ENCODE data around the gene GOLGB1. TPM values are rescaled to one million over a fixed set of nuclear protein-coding genes. Genes with fewer than 3 reads are reported as not detected.
"Not testable (repeated sequence)": the region's sequence is repeated elsewhere in the genome, so short reads cannot be mapped to it uniquely, and the experiment has no call there.

Gene GOLGB1
- total and polyA plus RNA-seq, 2 donors (not counting 1 experiment from before 2014, with no cell fraction given) = 24.7 to 68.7 TPM

GRCh38 chr3:121696186-121696585, 53.4 kb downstream of the GOLGB1 start:
- Histone ChIP-seq H3K27ac (ENCODE audit: insufficient read depth, low read length) (no peak overlapping the region), H3K4me2 (ENCODE audit: extremely low read depth, insufficient read depth, low read length) (no peak overlapping the region), H3K27me3 (ENCODE audit: control insufficient read depth, insufficient read depth, low read length) (no peaks in the 10 kb centered on the region), H3K9me3 (ENCODE audit: control insufficient read depth, insufficient read depth, low read depth, low read length) (no peaks in the 10 kb centered on the region), H3K4me1 (ENCODE audit: control insufficient read depth, extremely low read depth, insufficient read depth, low read length) (no peaks in the 10 kb centered on the region), H3K79me2 (ENCODE audit: control insufficient read depth, insufficient read depth, low read length) (no peaks in the 10 kb centered on the region), H3K4me3 (replicated peaks in 1 of 4; ENCODE audit: control extremely low read depth in 1 of 4, insufficient read depth in 1 of 4, low read depth in 3 of 4, low read length in 4 of 4) (no peak overlapping the region), H4K20me1 (ENCODE audit: control insufficient read depth, extremely low read depth, insufficient read depth, low read length) (no peaks in the 10 kb centered on the region), H3K9ac (ENCODE audit: insufficient read depth, low read length) (no peak overlapping the region), H3K36me3 (ENCODE audit: control insufficient read depth, insufficient read depth, low read length) (peaks cover 1% of the 10 kb centered on the region), H2AFZ (ENCODE audit: low read length) (no peak overlapping the region)
- TF ChIP-seq, protein P1, sequence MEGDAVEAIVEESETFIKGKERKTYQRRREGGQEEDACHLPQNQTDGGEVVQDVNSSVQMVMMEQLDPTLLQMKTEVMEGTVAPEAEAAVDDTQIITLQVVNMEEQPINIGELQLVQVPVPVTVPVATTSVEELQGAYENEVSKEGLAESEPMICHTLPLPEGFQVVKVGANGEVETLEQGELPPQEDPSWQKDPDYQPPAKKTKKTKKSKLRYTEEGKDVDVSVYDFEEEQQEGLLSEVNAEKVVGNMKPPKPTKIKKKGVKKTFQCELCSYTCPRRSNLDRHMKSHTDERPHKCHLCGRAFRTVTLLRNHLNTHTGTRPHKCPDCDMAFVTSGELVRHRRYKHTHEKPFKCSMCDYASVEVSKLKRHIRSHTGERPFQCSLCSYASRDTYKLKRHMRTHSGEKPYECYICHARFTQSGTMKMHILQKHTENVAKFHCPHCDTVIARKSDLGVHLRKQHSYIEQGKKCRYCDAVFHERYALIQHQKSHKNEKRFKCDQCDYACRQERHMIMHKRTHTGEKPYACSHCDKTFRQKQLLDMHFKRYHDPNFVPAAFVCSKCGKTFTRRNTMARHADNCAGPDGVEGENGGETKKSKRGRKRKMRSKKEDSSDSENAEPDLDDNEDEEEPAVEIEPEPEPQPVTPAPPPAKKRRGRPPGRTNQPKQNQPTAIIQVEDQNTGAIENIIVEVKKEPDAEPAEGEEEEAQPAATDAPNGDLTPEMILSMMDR (conservative IDR thresholded peaks at IDR 0.05 in 1 of 2, IDR thresholded peaks at IDR 0.05 in 1 of 2; ENCODE audit: low read depth in 1 of 2, low read length in 2 of 2) = no peak
- no peak for TF ChIP-seq EZH2 (IDR thresholded peaks at IDR 0.05; ENCODE audit: low read length, missing control alignments)
- DNase-seq (ENCODE audit: low read depth in 2 of 2) = no peak

DNA sequence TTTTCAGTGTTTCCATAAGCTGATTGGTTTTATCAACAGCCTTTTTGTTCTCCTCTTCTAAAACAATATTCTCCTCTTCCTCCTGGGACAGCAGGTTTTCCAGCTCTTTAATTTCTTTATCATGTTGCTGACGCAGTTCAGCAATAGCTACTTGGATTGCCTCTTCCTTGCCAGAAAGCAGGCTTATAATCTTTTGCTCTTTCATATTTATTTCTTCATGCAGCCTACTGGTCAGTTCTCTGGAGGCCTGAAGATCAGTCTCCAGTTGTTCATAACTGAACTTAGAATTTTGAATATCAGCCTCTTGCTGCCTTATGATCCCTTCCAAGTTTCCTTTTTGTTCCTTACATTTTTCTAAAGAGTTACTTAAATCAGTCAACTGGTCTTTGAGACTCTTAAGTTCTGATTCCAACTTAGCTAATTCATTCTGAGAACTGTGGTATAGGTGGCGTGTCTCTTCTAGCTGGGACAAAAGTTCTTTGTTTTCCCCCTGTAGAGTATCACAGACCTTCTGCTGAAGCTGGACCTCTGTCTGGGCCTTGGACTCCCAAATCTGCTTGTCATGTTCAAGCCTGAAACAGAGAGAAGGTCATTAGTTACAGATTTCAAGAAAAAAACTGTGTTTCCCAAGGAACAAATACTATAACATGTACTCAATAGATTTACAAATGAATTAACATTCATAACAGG, 57.4 kb downstream of the GOLGB1 start:
- Histone ChIP-seq H4K20me1 (ENCODE audit: control insufficient read depth, extremely low read depth, insufficient read depth, low read length) (no peaks in the 10 kb centered on the region), H3K36me3 (ENCODE audit: control insufficient read depth, insufficient read depth, low read length) (no peaks in the 10 kb centered on the region), H3K27me3 (ENCODE audit: control insufficient read depth, insufficient read depth, low read length) (no peaks in the 10 kb centered on the region), H3K4me1 (ENCODE audit: control insufficient read depth, extremely low read depth, insufficient read depth, low read length) (no peaks in the 10 kb centered on the region), H3K4me3 (replicated peaks in 1 of 4; ENCODE audit: control extremely low read depth in 1 of 4, insufficient read depth in 1 of 4, low read depth in 3 of 4, low read length in 4 of 4) (no peak overlapping the region), H3K27ac (ENCODE audit: insufficient read depth, low read length) (no peak overlapping the region), H2AFZ (ENCODE audit: low read length) (no peak overlapping the region), H3K9ac (ENCODE audit: insufficient read depth, low read length) (no peak overlapping the region), H3K79me2 (ENCODE audit: control insufficient read depth, insufficient read depth, low read length) (no peaks in the 10 kb centered on the region), H3K9me3 (ENCODE audit: control insufficient read depth, insufficient read depth, low read depth, low read length) (no peaks in the 10 kb centered on the region), H3K4me2 (ENCODE audit: extremely low read depth, insufficient read depth, low read length) (no peak overlapping the region)
- no peak for DNase-seq (ENCODE audit: low read depth in 2 of 2)
- no peak for TF ChIP-seq EZH2 (IDR thresholded peaks at IDR 0.05; ENCODE audit: low read length, missing control alignments)
- TF ChIP-seq, protein P1 (conservative IDR thresholded peaks at IDR 0.05 in 1 of 2, IDR thresholded peaks at IDR 0.05 in 1 of 2; ENCODE audit: low read depth in 1 of 2, low read length in 2 of 2) = no peak

- H2AFZ ChIP-seq (ENCODE audit: low read length) = no peak overlapping the region
- DNase-seq (ENCODE audit: low read depth in 2 of 2) = no peak
- H3K79me2 ChIP-seq (ENCODE audit: control insufficient read depth, insufficient read depth, low read length) = no peaks in the 10 kb centered on the region
- H3K4me1 ChIP-seq (ENCODE audit: control insufficient read depth, extremely low read depth, insufficient read depth, low read length) = no peaks in the 10 kb centered on the region
- no peak overlapping the region for H3K4me3 ChIP-seq (replicated peaks in 1 of 4; ENCODE audit: control extremely low read depth in 1 of 4, insufficient read depth in 1 of 4, low read depth in 3 of 4, low read length in 4 of 4)
- H3K27ac ChIP-seq (ENCODE audit: insufficient read depth, low read length) = no peak overlapping the region
- no peaks in the 10 kb centered on the region for H3K27me3 ChIP-seq (ENCODE audit: control insufficient read depth, insufficient read depth, low read length)
- TF ChIP-seq, protein P1 (conservative IDR thresholded peaks at IDR 0.05 in 1 of 2, IDR thresholded peaks at IDR 0.05 in 1 of 2; ENCODE audit: low read depth in 1 of 2, low read length in 2 of 2) = no peak
- no peak for TF ChIP-seq EZH2 (IDR thresholded peaks at IDR 0.05; ENCODE audit: low read length, missing control alignments)
- H4K20me1 ChIP-seq (ENCODE audit: control insufficient read depth, extremely low read depth, insufficient read depth, low read length) = no peaks in the 10 kb centered on the region
- H3K4me2 ChIP-seq (ENCODE audit: extremely low read depth, insufficient read depth, low read length) = no peak overlapping the region
- no peaks in the 10 kb centered on the region for H3K9me3 ChIP-seq (ENCODE audit: control insufficient read depth, insufficient read depth, low read depth, low read length)
- no peaks in the 10 kb centered on the region for H3K36me3 ChIP-seq (ENCODE audit: control insufficient read depth, insufficient read depth, low read length)
- H3K9ac ChIP-seq (ENCODE audit: insufficient read depth, low read length) = no peak overlapping the region
Observed at GRCh38 chr3:121690777-121691405, 58.6 kb downstream of the GOLGB1 start.

GRCh38 chr3:121688747-121689146, 60.8 kb downstream of the GOLGB1 start:
- H3K9me3 ChIP-seq (ENCODE audit: control insufficient read depth, insufficient read depth, low read depth, low read length); H3K9ac ChIP-seq (ENCODE audit: insufficient read depth, low read length); H3K4me3 ChIP-seq (replicated peaks in 1 of 4; ENCODE audit: control extremely low read depth in 1 of 4, insufficient read depth in 1 of 4, low read depth in 3 of 4, low read length in 4 of 4); H3K4me1 ChIP-seq (ENCODE audit: control insufficient read depth, extremely low read depth, insufficient read depth, low read length); DNase-seq (ENCODE audit: low read depth in 2 of 2); H2AFZ ChIP-seq (ENCODE audit: low read length); H3K27ac ChIP-seq (ENCODE audit: insufficient read depth, low read length); H3K36me3 ChIP-seq (ENCODE audit: control insufficient read depth, insufficient read depth, low read length); H4K20me1 ChIP-seq (ENCODE audit: control insufficient read depth, extremely low read depth, insufficient read depth, low read length); H3K79me2 ChIP-seq (ENCODE audit: control insufficient read depth, insufficient read depth, low read length); H3K4me2 ChIP-seq (ENCODE audit: extremely low read depth, insufficient read depth, low read length); H3K27me3 ChIP-seq (ENCODE audit: control insufficient read depth, insufficient read depth, low read length): not testable (repeated sequence)
